Upper lobe of left lung (tissue), 4 donors: ENCODE results near the gene CD84.

Experiments used
- EP300 ChIP-seq, 4 donors: sonication (generic); formaldehyde crosslinking; IDR thresholded peaks; one replicate each; pipeline ENCODE4 v1.5.1; 2017; ENCODE audit warnings: antibody characterized with exemption in 4 of 4, control low read depth in 2 of 4
- POLR2A ChIP-seq, 4 donors: fragments of 450-650 bp; IDR thresholded peaks; one replicate each; pipeline ENCODE4 v1.5.1; 2016 to 2017; ENCODE audit warnings: antibody characterized with exemption in 4 of 4, mild to moderate bottlenecking in 2 of 4
- POLR2AphosphoS5 ChIP-seq, 2 donors: sonication (generic); formaldehyde crosslinking; IDR thresholded peaks; one replicate each; pipeline ENCODE4 v1.5.1; 2017; ENCODE audit warnings: antibody characterized with exemption in 2 of 2
- TF ChIP-seq, protein P1 (sequence below), 6 experiments: fragments of 450-650 bp in 4 of 6; fragments of 200-600 bp in 2 of 6; sonication (generic) in 2 of 6; IDR thresholded peaks; one replicate each; pipeline ENCODE4 v1.5.1; 2016 to 2019; ENCODE audit warnings: antibody characterized with exemption in 6 of 6

DNA sequence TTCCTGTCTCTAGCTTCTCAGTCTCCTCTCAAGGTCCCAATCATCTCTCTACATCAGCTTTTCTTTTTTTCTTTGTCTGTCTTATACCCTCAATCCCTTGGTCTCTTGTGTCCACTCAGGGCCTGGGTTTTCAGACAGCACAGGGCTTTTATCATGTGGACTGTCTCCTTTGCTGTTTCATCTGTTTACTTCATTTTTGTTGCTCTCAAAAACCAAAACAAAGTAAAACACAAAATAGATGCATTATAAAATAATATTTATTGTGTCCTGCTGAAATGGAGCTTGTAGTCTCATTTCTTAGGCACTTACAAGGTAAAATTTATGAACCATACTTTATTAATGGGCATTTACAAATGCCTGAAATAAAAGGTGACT, 38.5 kb downstream of the CD84 start:
- no peak for TF ChIP-seq POLR2A (IDR thresholded peaks at IDR 0.05)
- TF ChIP-seq, protein P1, sequence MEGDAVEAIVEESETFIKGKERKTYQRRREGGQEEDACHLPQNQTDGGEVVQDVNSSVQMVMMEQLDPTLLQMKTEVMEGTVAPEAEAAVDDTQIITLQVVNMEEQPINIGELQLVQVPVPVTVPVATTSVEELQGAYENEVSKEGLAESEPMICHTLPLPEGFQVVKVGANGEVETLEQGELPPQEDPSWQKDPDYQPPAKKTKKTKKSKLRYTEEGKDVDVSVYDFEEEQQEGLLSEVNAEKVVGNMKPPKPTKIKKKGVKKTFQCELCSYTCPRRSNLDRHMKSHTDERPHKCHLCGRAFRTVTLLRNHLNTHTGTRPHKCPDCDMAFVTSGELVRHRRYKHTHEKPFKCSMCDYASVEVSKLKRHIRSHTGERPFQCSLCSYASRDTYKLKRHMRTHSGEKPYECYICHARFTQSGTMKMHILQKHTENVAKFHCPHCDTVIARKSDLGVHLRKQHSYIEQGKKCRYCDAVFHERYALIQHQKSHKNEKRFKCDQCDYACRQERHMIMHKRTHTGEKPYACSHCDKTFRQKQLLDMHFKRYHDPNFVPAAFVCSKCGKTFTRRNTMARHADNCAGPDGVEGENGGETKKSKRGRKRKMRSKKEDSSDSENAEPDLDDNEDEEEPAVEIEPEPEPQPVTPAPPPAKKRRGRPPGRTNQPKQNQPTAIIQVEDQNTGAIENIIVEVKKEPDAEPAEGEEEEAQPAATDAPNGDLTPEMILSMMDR (IDR thresholded peaks at IDR 0.05) = no peak
- no peak for TF ChIP-seq POLR2AphosphoS5 (IDR thresholded peaks at IDR 0.05)
- TF ChIP-seq EP300 (IDR thresholded peaks at IDR 0.05) = no peak
